GM21737 (cell line): Measurements from ENCODE around the gene ZNF488.

Source experiments
- ATAC-seq: cut with Tn5 transposase; IDR thresholded peaks from one replicate; pipeline ENCODE4 v1.9.1; 2021; ENCODE audit warnings: mild to moderate bottlenecking, moderate library complexity; ENCODE audit not compliant: unreplicated experiment

ZNF488 gene

DNA sequence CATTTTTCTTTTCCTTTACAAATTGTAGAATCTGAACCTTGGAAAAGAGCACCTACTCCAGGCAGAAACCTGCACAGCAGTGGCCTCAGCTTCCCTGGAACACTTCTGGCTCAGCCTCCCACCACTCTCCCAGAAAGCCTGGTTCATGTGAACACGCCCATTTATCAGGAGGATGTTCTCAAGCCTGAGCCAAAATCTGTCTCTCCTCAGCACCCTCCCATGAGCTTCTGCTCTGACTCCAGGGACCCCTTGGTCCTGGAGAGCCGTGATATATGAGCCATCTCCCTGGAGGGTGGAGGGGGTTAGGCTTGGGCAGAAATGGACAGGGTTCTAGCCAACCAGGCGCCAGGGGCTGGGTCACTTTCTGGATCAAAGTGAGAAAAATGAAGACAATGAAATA lies 51.7 kb downstream of the ZNF488 start:
- no peak for ATAC-seq

DNA sequence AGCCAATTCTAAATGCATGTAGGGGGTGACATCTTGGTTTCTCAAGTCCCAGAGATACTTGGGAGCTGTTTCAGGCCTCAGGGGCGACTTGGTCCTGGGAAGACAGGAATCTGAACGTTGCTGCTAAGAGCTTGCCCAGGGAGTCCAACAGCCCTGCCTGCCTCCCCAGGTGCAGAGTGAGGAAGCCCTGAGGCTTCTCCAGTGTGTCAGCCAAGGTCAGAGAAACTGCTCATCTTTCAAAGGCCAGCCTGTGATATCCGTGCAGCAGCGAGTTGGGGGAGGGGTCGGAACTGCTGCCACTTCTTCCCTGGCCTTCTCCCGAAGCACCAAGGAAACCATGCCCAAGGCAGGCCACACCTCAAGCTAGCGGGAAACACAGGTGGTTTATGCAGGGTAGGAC lies 52.1 kb downstream of the ZNF488 start:
- no peak for ATAC-seq

DNA sequence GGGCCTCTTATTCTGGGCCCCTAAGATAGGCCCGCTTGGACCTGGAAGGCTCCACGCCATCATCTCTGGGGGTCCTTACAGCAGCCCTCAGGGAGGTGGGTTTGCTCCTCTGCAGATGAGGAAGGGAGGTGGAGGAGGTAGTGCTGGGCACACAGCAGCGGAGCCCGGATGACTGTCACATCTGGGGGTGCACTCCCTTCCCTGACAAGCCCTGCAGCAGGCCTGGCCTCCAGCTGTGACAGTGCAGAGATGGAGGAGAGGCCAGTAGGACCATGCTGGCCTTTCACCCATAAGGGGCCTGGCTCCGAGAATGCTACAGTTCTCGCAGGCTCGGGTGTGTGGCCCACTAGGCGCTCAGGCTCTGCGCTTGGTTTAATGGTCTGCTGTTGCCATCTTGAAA lies 52.6 kb downstream of the ZNF488 start:
- no peak for ATAC-seq

DNA sequence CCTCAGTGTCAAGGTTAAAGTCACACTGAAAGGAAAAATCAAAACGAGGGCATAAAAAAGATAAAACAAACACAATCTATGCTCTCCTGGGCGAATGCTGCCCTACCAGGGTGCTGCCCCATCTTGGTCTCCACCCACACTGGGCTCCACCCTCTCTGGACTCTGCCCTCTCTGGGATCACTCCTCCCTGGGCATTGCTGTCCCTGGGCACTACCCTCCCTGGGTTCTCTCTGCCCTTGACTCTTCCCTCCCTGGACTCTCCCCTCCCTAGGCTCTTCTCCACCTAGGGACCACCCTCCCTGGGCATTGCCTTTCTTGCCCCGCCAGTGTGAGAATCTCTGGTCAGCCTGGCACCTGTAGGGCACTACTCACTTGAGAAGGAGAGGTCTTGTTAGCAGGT lies 53.3 kb downstream of the ZNF488 start:
- ATAC-seq = no peak

DNA sequence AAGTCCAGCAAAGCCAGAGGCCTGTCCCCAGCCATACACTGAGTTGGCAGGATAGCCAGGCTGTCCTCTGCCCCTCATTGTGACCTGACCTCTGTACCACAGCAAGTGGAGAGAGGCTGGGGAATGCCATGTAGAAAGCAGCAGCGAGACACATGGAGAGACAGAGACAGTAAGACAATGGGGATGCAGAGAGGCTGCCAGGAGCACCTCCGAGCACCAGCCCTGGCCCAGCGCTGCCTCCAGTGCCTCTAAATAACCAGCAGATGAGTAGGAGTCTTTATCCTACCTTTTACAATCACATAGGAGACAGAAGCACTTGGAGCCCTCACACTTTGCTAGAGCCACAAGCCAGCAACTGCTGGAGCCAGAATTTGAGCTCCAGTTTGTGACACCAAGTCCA lies 53.7 kb downstream of the ZNF488 start:
- ATAC-seq = no peak

DNA sequence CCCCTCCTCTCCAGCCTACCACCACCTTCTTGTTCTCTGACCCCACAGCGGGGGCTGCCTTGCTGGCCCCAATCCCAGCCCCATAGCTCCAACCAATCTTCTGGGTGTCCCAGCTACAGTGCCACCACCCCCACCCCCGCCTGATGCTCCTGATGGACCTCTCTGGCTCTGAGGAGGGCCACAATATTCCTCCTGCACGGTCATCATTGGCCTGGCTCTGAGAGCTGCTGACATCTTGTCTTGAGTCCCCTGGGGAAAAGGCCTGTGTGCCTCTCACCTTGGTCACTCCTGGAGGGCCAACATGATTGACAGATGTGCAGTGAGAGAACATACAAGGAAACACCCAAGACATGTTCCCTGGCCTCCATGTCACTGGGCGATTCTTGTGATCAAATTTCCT lies 54.2 kb downstream of the ZNF488 start:
- ATAC-seq = no peak

DNA sequence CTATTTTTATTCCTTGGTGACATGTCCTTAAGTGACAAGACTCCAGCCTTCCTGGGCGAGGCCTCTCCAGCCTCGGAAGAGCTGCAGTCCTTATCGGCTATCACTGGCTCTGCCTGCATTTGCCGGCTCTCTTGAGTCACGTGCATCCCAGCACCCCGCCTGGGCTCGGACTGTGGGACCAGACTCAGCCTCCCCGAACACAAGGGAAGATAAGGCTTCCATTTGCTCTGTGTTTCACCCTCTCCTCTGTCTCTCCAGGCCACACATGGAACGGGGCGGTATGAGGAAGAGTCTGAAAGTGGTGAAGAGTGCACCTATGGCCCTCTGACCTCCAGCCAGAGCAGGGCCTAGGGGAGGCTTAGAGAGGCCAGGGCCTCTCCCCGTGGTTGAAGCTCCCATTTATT lies 57.2 kb downstream of the ZNF488 start:
- no peak for ATAC-seq

DNA sequence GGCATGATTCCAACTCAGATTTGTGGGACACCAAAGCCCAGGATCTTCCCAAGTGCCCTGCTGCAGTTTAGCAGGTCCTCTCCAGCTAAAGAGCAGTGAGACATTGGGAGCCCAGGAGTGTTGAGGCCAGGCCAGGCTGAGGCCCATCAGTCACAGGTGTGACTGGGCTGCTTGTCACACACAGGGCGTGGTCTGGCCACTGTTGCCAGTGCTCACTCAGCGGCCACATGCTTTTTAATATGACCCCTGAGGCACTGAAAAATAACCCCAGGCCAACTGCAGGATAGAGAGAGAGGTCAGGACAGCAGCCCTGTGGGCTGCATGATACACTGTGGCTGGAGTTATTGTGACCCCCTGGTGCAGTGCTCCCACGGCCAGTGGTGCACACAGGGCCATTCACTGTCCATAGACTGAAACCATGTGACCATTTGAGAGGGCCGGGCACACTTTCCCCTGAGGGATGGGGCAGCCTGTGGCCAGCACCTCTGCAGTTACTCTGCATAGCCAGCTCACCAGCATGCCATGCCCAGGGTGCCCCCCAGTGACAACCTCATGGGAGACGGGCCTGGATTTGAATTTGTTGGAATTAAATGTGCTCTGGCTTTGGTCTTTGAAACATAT lies 57.7 kb downstream of the ZNF488 start:
- ATAC-seq = no peak

DNA sequence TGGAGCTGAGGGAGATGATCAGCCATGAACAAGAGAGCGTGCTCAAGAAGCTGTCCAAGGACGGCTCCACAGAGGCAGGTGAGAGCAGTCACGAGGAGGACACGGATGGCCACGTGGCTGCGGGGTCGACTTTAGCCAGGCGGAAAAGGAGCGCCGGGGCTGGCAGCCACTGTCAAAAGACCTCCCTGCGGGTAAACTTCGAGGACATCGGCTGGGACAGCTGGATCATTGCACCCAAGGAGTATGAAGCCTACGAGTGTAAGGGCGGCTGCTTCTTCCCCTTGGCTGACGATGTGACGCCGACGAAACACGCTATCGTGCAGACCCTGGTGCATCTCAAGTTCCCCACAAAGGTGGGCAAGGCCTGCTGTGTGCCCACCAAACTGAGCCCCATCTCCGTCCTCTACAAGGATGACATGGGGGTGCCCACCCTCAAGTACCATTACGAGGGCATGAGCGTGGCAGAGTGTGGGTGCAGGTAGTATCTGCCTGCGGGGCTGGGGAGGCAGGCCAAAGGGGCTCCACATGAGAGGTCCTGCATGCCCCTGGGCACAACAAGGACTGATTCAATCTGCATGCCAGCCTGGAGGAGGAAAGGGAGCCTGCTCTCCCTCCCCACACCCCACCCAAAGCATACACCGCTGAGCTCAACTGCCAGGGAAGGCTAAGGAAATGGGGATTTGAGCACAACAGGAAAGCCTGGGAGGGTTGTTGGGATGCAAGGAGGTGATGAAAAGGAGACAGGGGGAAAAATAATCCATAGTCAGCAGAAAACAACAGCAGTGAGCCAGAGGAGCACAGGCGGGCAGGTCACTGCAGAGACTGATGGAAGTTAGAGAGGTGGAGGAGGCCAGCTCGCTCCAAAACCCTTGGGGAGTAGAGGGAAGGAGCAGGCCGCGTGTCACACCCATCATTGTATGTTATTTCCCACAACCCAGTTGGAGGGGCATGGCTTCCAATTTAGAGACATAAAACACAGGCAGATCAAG lies 58.5 kb downstream of the ZNF488 start:
- ATAC-seq = no peak

DNA sequence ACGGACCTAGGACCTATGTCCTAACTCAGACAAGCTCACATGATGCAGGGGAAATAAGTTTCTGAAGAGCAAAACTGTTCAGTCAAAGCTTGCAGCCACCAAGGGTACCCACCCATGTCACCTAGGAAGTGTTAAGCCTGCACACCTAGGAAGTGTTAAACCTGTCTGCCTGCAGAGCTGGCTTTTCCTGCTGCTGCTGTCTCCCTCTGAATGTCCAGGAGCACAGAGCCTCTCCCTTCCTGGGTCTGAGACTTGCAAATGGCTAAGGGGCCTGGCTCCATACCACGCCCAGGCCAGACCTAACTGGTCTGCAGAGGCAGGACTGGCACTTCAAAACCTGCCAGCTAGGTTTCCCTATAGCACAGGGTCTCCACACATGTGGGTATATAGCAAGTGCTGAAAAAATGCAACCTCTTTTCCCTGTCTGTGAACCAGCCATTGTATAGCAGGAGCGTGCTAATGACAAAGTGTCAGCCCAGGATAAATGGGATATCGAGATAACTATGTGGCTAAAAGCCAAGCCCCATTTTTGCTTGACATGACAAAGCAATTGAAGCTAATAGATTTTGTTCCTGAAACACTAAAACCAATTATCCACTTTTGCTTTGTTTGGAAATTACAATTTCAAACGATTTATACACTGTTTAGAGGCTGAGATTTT lies 60.3 kb downstream of the ZNF488 start:
- no peak for ATAC-seq

DNA sequence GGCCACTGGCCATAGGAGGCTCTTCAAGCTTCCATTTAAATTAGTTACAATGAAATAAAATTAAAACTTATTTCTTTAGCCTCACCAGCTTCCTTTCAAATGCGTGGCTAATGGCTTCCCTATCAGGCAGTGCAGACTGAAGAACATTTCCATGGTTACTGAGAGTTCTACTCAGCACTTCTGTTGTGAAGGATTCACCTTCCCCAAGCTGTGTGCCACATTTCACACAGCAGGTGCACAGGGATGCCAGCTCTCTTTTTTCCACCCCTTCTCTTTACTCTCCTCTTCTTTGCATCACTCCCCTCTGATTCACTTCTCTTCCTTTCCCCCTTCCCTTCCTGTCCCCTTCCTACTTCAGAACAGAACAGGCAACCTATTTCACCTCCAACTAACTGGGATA lies 61.0 kb downstream of the ZNF488 start:
- no peak for ATAC-seq

DNA sequence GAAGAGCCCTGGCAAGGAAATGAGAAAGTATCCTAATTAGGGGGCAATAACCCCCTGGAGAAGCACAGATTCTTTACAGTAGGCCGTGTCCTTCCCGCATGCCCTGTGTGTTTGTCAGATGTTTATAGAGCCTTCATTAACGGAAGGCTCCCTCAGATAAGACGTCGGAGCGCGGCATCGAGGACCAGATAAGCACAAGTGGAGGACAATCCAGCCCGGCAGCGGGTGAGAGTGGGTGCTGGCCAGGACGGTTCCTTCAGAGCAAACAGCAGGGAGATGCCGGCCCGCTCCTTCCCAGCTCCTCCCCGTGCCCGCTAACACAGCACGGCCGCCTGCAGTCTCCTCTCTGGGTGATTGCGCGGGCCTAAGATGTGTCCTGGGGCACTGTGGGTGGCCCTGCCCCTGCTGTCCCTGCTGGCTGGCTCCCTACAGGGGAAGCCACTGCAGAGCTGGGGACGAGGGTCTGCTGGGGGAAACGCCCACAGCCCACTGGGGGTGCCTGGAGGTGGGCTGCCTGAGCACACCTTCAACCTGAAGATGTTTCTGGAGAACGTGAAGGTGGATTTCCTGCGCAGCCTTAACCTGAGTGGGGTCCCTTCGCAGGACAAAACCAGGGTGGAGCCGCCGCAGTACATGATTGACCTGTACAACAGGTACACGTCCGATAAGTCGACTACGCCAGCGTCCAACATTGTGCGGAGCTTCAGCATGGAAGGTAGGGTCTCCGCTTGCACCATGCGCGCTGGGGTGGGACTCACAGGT lies 61.6 kb downstream of the ZNF488 start, which contains the start of gene GDF2:
Gene GDF2 (plus strand): TSS at position 155 of the 762 bp plus-strand sequence. CDS start 215 bp downstream, at position 370.
- ATAC-seq = no peak

DNA sequence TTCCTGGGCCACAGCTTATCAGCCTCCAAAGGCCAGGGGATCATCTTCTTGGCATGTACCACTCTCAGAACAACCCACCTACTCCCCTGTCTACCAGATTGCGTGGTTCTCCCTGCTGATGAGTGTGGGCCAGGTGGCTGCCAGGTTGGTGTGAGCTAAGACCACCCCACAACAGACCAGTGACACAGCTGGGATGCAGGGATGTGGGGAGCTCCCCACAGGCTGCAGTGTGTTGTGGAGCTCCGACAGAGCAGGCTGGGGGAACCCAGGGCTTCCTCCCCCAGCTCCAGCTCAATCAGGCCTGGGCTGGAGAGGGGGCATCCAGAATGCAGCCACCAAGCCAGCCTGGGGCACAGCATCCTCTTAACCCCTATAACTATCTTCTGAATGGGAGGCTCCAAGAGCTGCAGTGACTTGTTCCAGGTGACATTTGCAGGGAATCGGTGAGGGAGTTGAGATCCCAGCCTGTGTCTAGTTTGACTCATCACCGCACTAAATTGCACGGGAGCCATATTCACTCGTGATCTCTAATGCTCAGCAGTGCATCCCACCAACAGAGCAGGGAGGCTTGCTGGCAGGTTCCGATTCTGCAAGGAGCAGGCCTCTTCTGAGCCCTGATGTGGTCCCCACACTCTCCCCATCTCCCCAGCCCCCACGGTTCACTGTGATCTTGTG lies 62.4 kb downstream of the ZNF488 start:
- no peak for ATAC-seq

DNA sequence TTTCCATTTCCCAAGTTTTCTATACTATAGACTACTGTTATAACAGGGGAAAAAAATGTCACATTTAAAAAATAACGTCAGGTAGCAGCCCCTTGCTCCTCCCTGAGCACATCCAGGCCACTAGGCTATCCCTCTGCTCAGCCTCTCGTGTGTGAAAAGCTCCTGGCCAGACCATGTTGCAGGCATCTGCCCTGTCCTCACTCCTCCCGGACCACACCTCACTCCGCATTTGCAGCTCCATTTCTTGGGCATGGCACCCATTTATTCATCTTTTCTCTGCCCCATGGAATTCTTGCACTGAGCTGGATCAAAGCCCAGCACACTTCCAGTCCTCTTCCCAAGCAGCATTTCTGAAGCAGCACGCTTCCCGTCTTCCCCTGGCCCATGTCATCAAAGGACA lies 63.3 kb downstream of the ZNF488 start:
- no peak for ATAC-seq

DNA sequence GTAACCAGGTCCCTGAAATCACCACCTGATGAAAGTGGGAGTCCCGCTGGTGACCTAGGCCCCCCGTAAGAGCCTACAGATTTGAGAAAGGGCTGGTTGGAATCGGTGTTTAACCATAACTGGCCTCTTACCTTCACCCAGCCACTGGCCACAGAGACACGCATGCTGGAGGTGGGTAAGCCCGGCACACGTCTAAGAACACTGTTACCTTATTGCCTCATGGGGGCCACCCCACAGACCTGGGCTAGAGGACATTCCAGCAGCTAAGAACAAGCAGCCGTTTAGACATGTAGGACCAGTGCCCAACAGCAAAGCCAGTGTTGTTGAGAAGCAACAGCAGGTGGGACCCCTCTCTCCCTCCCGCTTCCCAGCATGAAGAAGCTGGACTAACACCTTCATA lies 64.3 kb downstream of the ZNF488 start:
- no peak for ATAC-seq

DNA sequence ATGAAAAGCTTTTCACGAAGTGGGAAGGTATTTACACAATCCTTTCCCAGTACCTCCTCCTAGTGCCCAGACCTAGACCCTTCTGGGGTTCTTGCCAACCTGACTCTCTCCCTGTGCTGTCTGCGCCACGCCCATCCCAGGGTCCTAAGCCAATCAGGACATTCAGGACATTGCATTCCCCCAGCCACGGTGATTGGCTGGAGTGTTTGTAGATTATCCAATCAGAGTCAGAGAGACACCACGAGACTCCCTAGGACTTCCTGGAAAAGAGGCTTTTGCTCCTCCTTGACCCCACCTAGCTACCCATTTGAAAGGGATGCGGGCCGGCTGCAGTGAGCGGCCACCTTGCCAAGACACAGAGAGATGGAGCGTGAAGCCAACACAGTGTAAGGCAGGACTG lies 65.4 kb downstream of the ZNF488 start:
- ATAC-seq = no peak

DNA sequence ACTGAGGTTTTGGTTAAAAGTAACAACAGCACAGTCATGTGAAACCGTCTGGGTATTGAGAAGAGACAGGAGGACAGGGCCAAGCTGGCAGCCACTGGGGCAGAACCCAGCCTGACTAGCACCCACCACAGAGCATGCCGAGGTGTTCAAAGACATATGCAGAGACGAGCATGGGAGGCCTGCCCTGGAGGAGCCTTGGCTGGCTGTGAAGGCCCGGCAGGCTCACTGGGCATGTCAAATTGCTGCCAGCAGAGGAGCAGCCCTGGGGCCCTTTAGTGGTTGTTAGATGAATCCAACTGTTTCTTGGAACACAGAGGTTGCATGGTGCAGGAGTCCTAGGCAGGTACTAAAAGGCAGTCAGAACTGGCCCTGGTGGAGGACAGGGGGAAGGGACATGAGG lies 66.8 kb downstream of the ZNF488 start:
- no peak for ATAC-seq

DNA sequence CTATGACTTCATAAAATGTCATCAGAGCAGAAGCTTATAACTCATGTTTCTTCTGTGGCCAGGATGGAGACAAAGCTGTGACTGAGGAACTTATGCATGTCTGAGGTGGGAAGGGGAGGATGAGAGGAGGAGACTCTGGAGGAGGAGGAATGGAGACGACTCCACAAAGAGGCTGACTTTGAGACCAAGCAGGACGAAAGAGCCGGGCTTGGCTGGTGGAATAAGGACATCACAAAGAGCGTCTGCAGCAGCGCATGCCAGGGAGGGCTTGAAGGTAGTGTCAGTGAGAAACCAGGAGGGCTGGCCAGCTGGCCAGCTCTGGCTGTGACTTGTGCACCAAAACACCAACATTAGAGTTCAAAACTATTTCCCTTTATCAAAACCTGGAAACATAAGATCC lies 68.0 kb downstream of the ZNF488 start:
- ATAC-seq = no peak
